ENCODE results near the gene TMEM212. TPM values are rescaled to one million over a fixed set of nuclear protein-coding genes. Genes with fewer than 3 reads are reported as not detected.
A peak's percentile ranks its signal among the peaks of the same experiment; 100 is the strongest.

Gene TMEM212
- total and polyA plus RNA-seq, 4 donors: 0.22 to 0.57 (median 0.40) TPM

DNA sequence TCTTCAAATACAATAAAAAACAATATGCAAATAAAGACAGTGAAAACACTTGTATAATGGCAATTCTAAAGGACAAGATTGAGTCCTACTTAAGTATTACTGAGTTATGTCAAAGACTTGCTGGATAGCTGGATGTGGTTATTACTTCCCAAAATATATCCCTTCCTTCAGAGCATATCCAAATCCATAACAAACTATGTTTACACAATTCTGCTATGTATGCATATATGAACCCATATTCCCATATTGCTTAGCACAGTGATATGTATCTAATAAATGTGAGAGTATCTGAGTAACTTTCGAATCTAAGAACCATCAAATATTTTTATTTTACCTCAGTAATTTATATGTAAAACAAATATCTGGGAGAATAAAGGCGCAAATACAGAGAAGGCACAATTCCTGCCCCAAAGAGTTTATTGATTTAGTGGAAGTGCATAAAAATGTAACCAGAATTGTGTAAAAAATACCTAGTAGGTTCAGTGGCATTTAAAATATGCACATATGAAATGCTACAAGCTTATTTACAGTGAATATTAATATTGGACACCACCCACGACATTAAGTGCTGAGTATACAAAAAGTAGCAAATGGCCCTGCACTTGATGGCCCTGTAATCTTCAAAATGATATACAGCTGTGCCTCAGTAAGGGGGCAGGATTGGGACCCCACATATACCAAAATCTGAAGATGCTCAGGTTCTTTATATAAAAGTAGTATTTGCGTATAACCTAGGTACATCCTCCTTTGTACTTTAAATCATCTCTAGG is 37.1 kb downstream of the TMEM212 start:
- no CpG with 5 or more reads among the region's 4 CpGs for WGBS (ENCODE audit: insufficient coverage)

DNA sequence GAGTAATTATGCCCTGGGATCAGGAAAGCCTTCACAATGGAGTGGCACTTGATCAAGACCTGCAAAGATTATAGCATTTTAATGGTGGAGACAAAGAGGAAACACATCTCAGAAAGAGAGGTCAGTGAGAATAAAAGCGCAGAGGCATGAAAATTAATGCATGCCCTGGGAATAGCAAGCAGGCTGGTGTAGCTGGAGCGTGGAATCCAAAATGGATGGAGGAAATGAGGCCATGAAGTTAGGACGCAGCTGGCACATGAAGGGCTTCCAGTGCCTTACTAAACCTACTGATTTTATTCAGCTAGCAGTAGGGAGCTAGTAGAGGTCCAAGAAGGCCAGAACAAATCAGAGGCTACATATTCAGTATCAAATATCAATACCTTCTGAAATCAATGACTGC is 38.1 kb downstream of the TMEM212 start:
- Histone ChIP-seq H3K27me3 (ENCODE audit: control insufficient read depth, insufficient read depth, low read length) (no peaks in the 10 kb centered on the region), H3K27ac (ENCODE audit: low read depth, low read length) (no peak overlapping the region), H3K4me1 (ENCODE audit: control insufficient read depth, insufficient read depth, low read length) (no peaks in the 10 kb centered on the region), H3K4me3 (ENCODE audit: low read depth, low read length) (no peak overlapping the region), H3K9me3 (ENCODE audit: control insufficient read depth, insufficient read depth, low read length) (no peaks in the 10 kb centered on the region), H3K36me3 (ENCODE audit: control insufficient read depth, insufficient read depth, low read length) (no peaks in the 10 kb centered on the region)
- DNase-seq (ENCODE audit: low read depth in 4 of 6, low spot score in 6 of 6): peak in 1 of 6 donors; percentile 81
- 61% methylated on average over 2 of the region's 3 CpGs for WGBS (ENCODE audit: insufficient coverage)

More for the DNA sequence above, 37.1 kb downstream of the TMEM212 start:
- Histone ChIP-seq H3K36me3 (ENCODE audit: control insufficient read depth, insufficient read depth, low read length) (no peaks in the 10 kb centered on the region), H3K9me3 (ENCODE audit: control insufficient read depth, insufficient read depth, low read length) (no peaks in the 10 kb centered on the region), H3K27ac (ENCODE audit: low read depth, low read length) (no peak overlapping the region), H3K4me3 (ENCODE audit: low read depth, low read length) (no peak overlapping the region), H3K27me3 (ENCODE audit: control insufficient read depth, insufficient read depth, low read length) (no peaks in the 10 kb centered on the region), H3K4me1 (ENCODE audit: control insufficient read depth, insufficient read depth, low read length) (no peaks in the 10 kb centered on the region)
- DNase-seq (ENCODE audit: low read depth in 4 of 6, low spot score in 6 of 6): no peak

DNA sequence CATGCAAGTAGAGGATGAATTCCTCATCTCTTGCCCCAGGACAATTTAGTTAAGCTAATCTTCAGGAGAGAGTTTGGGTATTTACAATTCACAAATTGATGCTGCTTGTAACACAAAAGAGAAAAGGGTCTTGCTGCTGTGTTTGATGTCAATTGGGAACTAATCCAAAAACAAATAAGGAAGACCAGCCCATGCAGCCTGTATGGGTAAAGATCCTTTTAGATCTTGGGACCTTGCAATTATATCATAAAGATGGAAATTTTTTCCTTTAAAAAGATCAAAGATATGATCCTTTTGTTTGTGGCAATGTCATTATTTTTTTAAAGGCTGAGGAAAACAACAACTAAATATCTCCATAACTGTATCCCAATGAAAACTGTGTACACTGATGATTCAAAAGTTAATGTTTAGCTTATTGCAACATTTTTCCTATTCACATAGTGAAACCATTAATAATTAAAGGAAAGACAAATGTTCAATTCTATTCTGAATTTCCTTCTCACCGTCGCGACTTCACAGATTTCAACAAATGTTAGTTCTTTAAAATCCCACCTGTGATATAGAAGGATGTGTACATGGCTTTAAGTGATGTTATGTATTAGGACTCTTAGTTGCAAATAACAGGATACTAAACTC is 40.2 kb downstream of the TMEM212 start:
- no CpG with 5 or more reads among the region's 3 CpGs for WGBS (ENCODE audit: insufficient coverage)
- Histone ChIP-seq H3K9me3 (ENCODE audit: control insufficient read depth, insufficient read depth, low read length) (no peaks in the 10 kb centered on the region), H3K4me3 (ENCODE audit: low read depth, low read length) (no peak overlapping the region), H3K4me1 (ENCODE audit: control insufficient read depth, insufficient read depth, low read length) (no peaks in the 10 kb centered on the region), H3K27me3 (ENCODE audit: control insufficient read depth, insufficient read depth, low read length) (no peaks in the 10 kb centered on the region), H3K27ac (ENCODE audit: low read depth, low read length) (no peak overlapping the region), H3K36me3 (ENCODE audit: control insufficient read depth, insufficient read depth, low read length) (no peaks in the 10 kb centered on the region)
- no peak for DNase-seq (ENCODE audit: low read depth in 4 of 6, low spot score in 6 of 6)

- H3K4me3 ChIP-seq (ENCODE audit: low read depth, low read length): no peak overlapping the region
- no peaks in the 10 kb centered on the region for H3K9me3 ChIP-seq (ENCODE audit: control insufficient read depth, insufficient read depth, low read length)
- WGBS (ENCODE audit: insufficient coverage): 67% methylated on average over 3 of the region's 6 CpGs
- H3K4me1 ChIP-seq (ENCODE audit: control insufficient read depth, insufficient read depth, low read length): no peaks in the 10 kb centered on the region
- H3K36me3 ChIP-seq (ENCODE audit: control insufficient read depth, insufficient read depth, low read length): no peaks in the 10 kb centered on the region
- H3K27ac ChIP-seq (ENCODE audit: low read depth, low read length): no peak overlapping the region
- no peak for DNase-seq (ENCODE audit: low read depth in 4 of 6, low spot score in 6 of 6)
- no peaks in the 10 kb centered on the region for H3K27me3 ChIP-seq (ENCODE audit: control insufficient read depth, insufficient read depth, low read length)
Measured at GRCh38 chr3:171883893-171884279, 40.7 kb downstream of the TMEM212 start.

DNA sequence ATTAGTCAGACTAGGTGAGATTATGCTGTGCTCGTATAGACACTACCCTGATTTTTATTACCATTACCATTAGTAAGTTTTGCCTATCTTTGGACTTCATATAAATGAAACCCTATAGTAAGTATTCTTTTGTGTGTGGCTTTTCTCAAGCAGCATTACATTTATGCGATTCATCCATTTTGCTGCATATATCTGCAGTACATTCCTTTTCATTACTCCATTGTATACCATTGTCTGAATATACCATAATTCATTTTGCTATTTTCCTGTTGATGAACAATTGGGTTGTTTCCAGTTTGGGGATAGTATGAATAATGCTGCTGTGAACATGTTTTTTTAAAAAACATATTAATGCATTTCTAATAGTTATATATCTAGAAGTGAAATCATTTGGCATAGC is 45.3 kb downstream of the TMEM212 start:
- no CpG with 5 or more reads among the region's 2 CpGs for WGBS (ENCODE audit: insufficient coverage)
- no peak for DNase-seq (ENCODE audit: low read depth in 4 of 6, low spot score in 6 of 6)
- Histone ChIP-seq H3K9me3 (ENCODE audit: control insufficient read depth, insufficient read depth, low read length) (no peaks in the 10 kb centered on the region), H3K36me3 (ENCODE audit: control insufficient read depth, insufficient read depth, low read length) (no peaks in the 10 kb centered on the region), H3K4me1 (ENCODE audit: control insufficient read depth, insufficient read depth, low read length) (no peaks in the 10 kb centered on the region), H3K27ac (ENCODE audit: low read depth, low read length) (no peak overlapping the region), H3K27me3 (ENCODE audit: control insufficient read depth, insufficient read depth, low read length) (no peaks in the 10 kb centered on the region), H3K4me3 (ENCODE audit: low read depth, low read length) (no peak overlapping the region)

DNA sequence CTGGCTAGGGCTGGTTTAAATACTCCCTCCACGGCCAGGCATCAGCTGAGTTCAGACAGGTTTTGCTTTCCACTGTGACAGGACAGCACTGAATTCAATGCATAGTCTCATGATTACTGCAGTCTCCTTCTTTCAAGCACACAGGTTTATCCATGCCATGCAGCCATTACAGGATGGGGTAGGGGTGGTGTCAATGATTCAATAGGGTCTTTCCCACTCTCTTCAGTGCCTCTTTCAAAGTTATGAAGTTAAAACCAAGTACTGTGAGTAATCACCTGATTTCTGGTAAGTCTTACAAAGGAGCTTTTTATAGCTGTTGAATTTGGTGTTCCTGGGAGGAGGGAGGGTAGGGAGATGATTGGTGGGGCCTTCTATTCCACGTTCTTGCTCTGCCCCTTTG is 47.2 kb downstream of the TMEM212 start:
- Histone ChIP-seq H3K36me3 (ENCODE audit: control insufficient read depth, insufficient read depth, low read length) (no peaks in the 10 kb centered on the region), H3K27me3 (ENCODE audit: control insufficient read depth, insufficient read depth, low read length) (no peaks in the 10 kb centered on the region), H3K9me3 (ENCODE audit: control insufficient read depth, insufficient read depth, low read length) (no peaks in the 10 kb centered on the region), H3K27ac (ENCODE audit: low read depth, low read length) (no peak overlapping the region), H3K4me3 (ENCODE audit: low read depth, low read length) (no peak overlapping the region), H3K4me1 (ENCODE audit: control insufficient read depth, insufficient read depth, low read length) (no peaks in the 10 kb centered on the region)
- WGBS (ENCODE audit: insufficient coverage): 82% methylated on average over 1 of the region's 2 CpGs
- no peak for DNase-seq (ENCODE audit: low read depth in 4 of 6, low spot score in 6 of 6)

DNA sequence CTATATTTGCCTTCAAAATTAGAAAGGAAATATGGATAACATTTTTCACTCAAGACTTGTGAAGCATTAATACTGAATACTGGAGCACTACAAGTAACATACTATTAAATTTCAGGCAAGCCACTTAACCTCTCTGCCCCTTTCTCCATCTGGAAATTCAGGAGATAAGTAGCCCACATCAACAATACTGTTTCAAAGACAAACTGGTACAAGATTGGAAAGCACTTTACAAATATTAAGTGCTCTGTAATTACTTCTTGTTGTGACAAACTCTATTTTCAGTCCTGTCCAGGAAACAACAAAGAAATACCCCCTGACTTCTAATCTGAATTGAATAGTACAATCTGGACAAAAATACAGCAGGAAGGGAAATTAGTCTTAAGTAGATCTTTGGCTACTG is 49.3 kb downstream of the TMEM212 start:
- Histone ChIP-seq H3K36me3 (ENCODE audit: control insufficient read depth, insufficient read depth, low read length) (no peaks in the 10 kb centered on the region), H3K27me3 (ENCODE audit: control insufficient read depth, insufficient read depth, low read length) (no peaks in the 10 kb centered on the region), H3K4me1 (ENCODE audit: control insufficient read depth, insufficient read depth, low read length) (no peaks in the 10 kb centered on the region), H3K4me3 (ENCODE audit: low read depth, low read length) (no peak overlapping the region), H3K27ac (ENCODE audit: low read depth, low read length) (no peak overlapping the region), H3K9me3 (ENCODE audit: control insufficient read depth, insufficient read depth, low read length) (no peaks in the 10 kb centered on the region)
- no peak for DNase-seq (ENCODE audit: low read depth in 4 of 6, low spot score in 6 of 6)

GRCh38 chr3:171895291-171895690 is 52.1 kb downstream of the TMEM212 start:
- H3K27me3 ChIP-seq (ENCODE audit: control insufficient read depth, insufficient read depth, low read length): no peaks in the 10 kb centered on the region

DNA sequence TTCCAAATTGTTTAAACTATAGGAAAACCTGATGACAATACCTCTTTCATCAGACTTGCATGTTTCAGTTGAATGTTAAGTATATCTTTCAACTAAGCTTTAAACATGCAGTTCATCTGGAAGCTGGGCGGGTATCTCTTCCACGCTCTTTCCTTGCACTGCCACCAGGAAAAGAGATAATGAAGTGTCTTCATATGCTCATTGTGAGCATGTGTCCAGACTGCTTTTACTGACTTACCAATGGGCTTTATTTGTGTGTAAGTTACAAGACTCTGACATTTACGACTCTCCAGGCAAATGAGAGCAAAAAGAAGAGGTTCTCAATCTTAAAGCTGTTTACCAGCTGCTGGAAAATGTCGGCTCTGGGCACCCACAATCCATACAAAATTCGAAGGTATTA is 52.8 kb downstream of the TMEM212 start:
- Histone ChIP-seq H3K27me3 (ENCODE audit: control insufficient read depth, insufficient read depth, low read length) (no peaks in the 10 kb centered on the region), H3K36me3 (ENCODE audit: control insufficient read depth, insufficient read depth, low read length) (no peaks in the 10 kb centered on the region), H3K4me3 (ENCODE audit: low read depth, low read length) (no peak overlapping the region), H3K27ac (ENCODE audit: low read depth, low read length) (no peak overlapping the region), H3K9me3 (ENCODE audit: control insufficient read depth, insufficient read depth, low read length) (no peaks in the 10 kb centered on the region), H3K4me1 (ENCODE audit: control insufficient read depth, insufficient read depth, low read length) (no peaks in the 10 kb centered on the region)
- DNase-seq (ENCODE audit: low read depth in 4 of 6, low spot score in 6 of 6): peak in 1 of 6 donors; percentile 47
- no CpG with 5 or more reads among the region's 5 CpGs for WGBS (ENCODE audit: insufficient coverage)

More at GRCh38 chr3:171895291-171895690, 52.1 kb downstream of the TMEM212 start:
- H3K36me3 ChIP-seq (ENCODE audit: control insufficient read depth, insufficient read depth, low read length): no peaks in the 10 kb centered on the region
- no peak overlapping the region for H3K27ac ChIP-seq (ENCODE audit: low read depth, low read length)
- H3K9me3 ChIP-seq (ENCODE audit: control insufficient read depth, insufficient read depth, low read length): no peaks in the 10 kb centered on the region
- H3K4me1 ChIP-seq (ENCODE audit: control insufficient read depth, insufficient read depth, low read length): no peaks in the 10 kb centered on the region
- peak in 2 of 6 donors; percentile 32 to 59 for DNase-seq (ENCODE audit: low read depth in 4 of 6, low spot score in 6 of 6)
- no peak overlapping the region for H3K4me3 ChIP-seq (ENCODE audit: low read depth, low read length)

DNA sequence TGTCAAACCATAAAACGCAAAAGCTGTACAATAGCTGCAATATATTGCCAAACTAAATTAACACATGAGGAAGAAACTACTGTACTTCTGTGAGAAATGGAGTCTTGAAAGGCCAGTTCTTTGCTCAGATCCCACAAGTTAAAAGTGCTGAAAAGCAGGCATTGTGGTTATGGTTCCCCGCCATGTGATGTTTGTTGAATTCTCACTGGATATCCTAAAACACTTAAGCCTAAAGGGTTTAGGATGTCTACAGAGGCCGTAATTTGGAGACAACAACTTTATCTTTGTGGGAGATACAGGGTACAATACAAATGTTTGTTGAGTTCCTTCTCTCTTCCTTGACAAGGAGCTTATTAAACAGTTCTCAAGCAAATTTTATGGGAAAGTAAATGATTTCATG is 53.2 kb downstream of the TMEM212 start:
- Histone ChIP-seq H3K27me3 (ENCODE audit: control insufficient read depth, insufficient read depth, low read length) (no peaks in the 10 kb centered on the region), H3K9me3 (ENCODE audit: control insufficient read depth, insufficient read depth, low read length) (no peaks in the 10 kb centered on the region), H3K27ac (ENCODE audit: low read depth, low read length) (no peak overlapping the region), H3K36me3 (ENCODE audit: control insufficient read depth, insufficient read depth, low read length) (no peaks in the 10 kb centered on the region), H3K4me1 (ENCODE audit: control insufficient read depth, insufficient read depth, low read length) (no peaks in the 10 kb centered on the region), H3K4me3 (ENCODE audit: low read depth, low read length) (no peak overlapping the region)
- no CpG with 5 or more reads among the region's 3 CpGs for WGBS (ENCODE audit: insufficient coverage)
- no peak for DNase-seq (ENCODE audit: low read depth in 4 of 6, low spot score in 6 of 6)

All from spinal cord (tissue), 10 donors.